GM19043 (cell line): ENCODE data around the gene GKN1.

Experiments used
- ATAC-seq: cut with Tn5 transposase; IDR thresholded peaks from one replicate; pipeline ENCODE4 v1.9.1; 2021; ENCODE audit warnings: low read depth; ENCODE audit not compliant: unreplicated experiment

GKN1 gene

DNA sequence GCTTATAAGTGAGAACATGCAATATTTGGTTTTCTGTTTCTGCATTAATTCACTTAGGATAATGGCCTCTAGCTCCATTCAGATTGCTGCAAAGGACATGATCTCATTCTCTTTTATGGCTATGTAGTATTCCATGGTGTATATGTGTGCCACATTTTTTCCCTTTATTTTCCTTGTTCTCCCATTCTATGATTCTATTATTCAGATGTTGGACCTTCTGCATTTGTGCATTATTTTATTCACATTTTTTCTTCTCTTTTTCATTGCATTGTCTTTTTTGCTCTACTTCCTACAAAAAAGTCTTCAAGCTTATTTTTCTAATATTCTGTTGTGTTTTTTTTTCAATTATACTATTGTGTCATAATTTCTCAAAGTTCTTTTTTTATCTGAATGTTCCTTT, 27.4 kb downstream of the GKN1 start:
- no peak for ATAC-seq

DNA sequence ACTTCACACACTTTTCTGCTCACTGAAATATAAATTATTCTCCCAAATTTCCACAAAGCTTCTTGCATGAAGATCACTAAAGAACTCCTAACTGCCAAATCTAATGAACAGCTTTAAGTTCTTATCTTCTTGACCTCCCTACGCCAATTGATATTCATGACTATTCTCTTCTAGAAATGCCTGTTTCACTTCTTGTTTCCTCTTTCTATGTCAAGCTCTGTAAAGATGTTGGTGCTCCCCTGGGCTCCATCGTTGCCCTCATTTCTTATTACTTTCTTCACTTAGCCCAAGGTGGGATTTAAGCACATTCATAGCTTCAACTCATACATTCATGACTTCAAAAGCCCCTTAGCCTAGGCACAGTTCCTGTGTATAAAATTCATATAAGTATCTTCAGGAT, 29.3 kb downstream of the GKN1 start:
- ATAC-seq, result no peak

GRCh38 chr2:69007169-69007568, 32.7 kb downstream of the GKN1 start:
- ATAC-seq, result no peak

DNA sequence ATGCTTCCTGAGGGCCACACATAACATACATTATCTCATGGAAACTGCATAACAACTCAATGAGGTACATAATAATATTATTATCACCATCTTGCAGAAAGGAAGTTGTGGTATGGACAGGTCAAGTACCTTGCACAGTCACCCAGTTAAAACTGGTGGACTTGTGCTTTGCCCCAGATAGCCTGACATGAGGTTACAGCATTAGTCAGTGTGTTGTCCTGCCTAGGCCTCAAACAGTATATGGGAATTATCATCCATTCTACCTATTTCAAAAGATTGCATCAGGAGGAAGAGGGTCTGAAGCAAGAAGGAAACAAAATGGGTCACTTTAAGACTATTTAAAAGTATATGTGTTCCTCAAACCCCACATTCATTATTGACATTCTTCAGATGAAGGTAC, 33.2 kb downstream of the GKN1 start:
- no peak for ATAC-seq

GRCh38 chr2:69010437-69011194, 36.2 kb downstream of the GKN1 start:
- no peak for ATAC-seq

- ATAC-seq, result no peak
These were observed 37.2 kb downstream of the GKN1 start for GRCh38 chr2:69011611-69012157.

DNA sequence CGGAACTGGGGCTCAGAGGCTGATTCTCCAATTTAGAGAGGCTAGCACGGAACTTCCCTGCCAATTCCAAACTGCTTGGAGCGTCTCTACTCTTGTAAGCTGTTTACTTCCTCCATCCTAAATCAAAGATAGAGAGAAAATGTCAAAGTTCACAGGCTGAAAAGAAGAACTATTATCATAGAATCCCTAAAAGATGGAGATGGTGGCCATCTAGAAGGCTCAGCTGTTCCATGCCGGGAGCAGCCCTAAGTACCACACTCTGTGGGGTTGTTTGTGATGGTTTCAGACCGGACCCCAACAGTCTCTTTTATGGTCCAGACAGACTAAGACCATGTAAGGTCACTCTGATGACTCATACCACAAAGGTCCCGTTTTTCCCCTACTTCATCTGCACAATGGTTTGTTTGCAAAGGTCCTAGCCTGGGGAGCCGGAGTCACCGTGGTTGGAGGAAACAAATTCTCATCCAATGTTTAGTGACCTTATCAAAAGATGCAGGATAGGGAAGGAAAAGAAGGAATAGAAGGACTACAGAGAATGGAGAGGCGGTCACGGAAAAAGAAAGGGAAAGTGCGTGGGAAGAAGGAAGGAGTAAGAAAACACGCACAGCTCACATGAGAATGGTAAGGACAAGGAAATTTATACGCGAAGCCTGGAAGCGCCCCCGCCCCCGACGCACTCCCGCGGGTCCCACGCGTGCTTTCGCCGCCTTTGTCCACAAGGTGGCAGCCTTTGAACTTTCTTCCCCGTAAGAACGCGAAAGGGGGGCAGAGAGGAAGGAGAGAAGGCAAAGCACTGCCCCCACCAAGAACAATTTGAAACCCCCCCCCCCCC, 38.1 kb downstream of the GKN1 start:
- no peak for ATAC-seq

GRCh38 chr2:69013142-69013839, 38.9 kb downstream of the GKN1 start, which contains the start of gene ANTXR1:
Gene ANTXR1, plus strand, starts transcription at chr2:69013179. Its CDS starts 321 bp downstream, at chr2:69013500.
- no peak for ATAC-seq

DNA sequence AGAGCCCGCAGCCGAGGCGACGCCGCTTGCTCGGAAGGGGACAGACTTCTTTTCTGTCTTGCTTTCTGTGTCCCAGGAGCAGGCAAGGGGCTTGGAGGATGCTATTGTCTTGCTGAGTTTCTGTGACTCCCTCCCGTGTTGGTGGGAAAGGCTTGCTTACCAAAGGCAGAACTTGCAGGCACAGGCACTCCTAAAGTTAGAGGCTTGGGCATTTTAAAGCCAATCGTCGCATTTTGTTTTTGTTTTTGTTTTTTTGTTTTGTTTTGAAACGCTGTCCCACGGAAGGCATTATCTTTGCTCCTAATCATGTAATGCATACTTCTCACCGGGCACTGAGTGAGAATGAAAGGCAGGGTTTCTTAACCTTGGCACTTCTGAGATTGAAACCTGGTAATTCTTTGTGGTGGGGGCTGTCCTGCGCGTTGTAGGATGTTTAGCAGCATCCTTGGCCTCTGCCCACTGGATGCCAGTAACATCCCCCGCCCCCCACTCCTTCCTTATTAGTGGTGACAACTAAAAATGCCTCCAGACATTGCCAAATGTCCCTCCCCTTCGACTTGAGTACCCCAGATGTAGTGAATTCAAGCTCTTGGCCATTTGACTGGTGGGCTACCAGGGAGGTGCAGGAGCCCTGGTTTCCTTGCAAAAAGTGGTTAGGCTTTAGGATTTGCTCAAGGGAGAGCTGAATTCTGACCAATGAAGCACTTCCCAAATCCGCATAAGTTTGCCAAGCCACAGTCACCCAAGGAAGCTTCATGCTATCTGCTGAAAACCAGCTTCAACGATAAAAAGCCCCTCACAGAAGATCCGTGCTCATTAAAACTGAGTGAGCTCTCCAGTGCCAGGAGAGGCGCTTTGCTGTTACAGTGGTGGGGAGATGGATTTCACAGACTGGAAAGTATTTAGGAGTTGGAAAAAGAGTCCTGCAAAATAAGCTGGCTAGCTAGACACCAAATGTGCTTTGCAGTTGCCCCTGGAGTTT, 39.7 kb downstream of the GKN1 start:
- ATAC-seq, result no peak

GRCh38 chr2:69017080-69017479, 42.6 kb downstream of the GKN1 start:
- ATAC-seq, result no peak

DNA sequence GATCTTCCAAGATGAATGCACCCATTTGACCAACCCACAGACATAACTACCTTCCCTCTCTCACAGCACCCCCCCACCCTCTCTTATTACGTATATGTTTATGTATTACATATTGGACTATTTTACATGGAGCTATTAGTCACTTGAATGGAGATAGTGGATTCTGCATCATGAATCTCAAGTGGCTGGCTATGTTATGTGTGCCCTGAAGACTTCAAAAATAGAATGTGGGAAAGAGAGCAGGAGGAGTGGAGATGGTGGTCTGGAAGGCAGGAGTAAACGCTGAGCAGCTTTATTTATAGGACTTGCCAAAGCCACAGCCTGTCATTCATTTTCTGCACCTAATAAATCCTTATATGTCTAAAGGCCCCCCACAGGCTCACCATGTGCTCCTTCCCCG, 43.4 kb downstream of the GKN1 start:
- no peak for ATAC-seq

GRCh38 chr2:69018678-69019095, 44.3 kb downstream of the GKN1 start:
- ATAC-seq, result no peak

- no peak for ATAC-seq
These were observed 46.3 kb downstream of the GKN1 start for GRCh38 chr2:69020496-69021426.

DNA sequence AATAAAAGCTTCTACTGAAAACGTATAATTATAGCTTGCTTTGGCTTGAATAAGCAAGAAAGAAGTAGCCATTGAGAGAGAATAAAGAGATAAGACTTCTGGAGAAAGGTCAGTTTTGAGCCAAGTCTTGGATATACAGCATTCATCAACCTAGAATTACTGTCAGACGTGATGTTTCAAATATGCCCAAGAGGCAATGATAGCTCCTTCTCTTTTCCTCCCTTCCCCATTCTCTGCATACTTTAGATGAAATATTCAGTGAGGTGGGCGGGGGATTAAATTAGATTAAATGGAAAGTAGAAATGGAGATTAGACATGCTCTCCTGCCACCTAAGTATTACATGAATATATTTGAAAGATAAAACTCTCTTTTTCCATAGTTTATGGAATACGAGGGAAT, 47.3 kb downstream of the GKN1 start:
- no peak for ATAC-seq

DNA sequence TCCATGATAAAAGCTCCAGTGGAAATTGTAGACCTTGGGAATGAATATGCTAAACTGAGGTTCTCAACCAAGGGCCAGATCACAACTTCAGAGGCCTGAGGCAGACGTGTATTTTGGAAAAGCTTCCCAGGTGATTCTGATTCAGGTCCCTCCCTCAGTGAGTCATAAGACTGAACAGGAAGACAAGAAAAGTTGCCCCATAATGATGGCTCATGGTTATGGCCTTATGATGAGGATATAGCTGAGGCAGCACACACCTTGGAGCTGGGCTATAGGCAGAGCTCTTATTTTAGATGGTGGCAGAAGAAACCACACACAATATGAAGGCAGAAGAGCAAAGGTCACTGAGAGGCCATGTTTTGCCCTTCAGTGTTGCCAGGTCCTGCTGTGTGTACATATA, 48.1 kb downstream of the GKN1 start:
- ATAC-seq, result no peak

DNA sequence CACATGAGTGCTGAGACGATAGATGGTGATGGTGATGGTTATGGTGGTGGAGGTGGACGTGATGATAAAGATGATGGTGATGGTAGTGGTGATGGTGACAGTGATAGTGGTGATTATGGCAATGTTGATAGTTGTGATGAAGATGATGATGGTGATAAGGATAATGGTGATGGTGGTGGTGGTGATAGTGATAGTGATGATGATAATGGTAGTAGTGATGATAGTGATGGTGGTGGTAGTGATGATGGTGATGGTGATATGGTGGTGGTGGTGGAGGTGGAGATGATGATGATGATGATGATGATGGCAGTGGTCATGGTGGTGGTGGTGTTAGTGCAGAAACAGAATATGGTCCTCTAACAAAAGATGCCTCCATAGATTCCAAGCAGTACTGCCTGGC, 48.8 kb downstream of the GKN1 start:
- no peak for ATAC-seq

DNA sequence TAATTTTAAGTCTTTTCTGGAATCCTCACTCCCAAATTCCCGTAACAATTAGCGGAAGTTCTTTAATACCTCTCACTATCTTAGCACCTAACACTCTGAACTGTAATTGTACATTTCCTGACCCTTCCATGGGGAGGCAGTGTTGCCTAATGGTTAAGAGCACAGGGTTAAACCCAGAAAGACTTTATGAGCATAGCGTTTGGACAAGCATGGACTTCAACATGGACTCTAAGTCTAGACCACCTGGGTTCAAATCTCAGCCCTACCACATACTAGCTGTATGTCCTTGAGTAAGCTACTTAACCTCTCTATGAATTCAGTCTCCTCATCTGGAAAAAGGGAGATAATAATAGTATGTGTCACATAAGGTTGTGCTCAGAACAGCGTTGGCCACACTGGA, 51.6 kb downstream of the GKN1 start:
- ATAC-seq, result no peak

- no peak for ATAC-seq
These were observed 52.4 kb downstream of the GKN1 start for GRCh38 chr2:69026691-69027459.
